CD14-positive monocyte (primary cell): ENCODE measurements around the gene INO80B. TPM values are rescaled to one million over a fixed set of nuclear protein-coding genes. Genes with fewer than 3 reads are reported as not detected.
"Not testable (repeated sequence)": the region's sequence is repeated elsewhere in the genome, so short reads cannot be mapped to it uniquely, and the experiment has no call there.

Experiments
- DNase-seq, 3 donors: peaks; one replicate each; pipeline ENCODE4 v3.0.0-alpha.2; 2011 to 2022
- H2AFZ ChIP-seq: 2 replicates; pipeline ENCODE4 v1.6.0; 2012; ENCODE audit warnings: mild to moderate bottlenecking, low read depth, low read length, inconsistent platforms; ENCODE audit not compliant: insufficient read depth, poor library complexity, severe bottlenecking
- H3K27ac ChIP-seq, 2 donors: 1 replicate in 1 of 2; 2 replicates in 1 of 2; pipeline ENCODE4 v1.5.1; 2012 to 2013; ENCODE audit warnings: low read length in 2 of 2, control low read depth in 1 of 2, inconsistent platforms in 1 of 2, low read depth in 1 of 2, mild to moderate bottlenecking in 1 of 2
- H3K27me3 ChIP-seq, 2 donors: one replicate each; pipeline versions ENCODE4 v1.6.0 to v1.6.1; 2011 to 2013; ENCODE audit warnings: low read length in 2 of 2; ENCODE audit not compliant: control insufficient read depth in 2 of 2, insufficient read depth in 2 of 2
- H3K36me3 ChIP-seq, 2 donors: replicated peaks in 1 of 2; 1 replicate in 1 of 2; 2 replicates in 1 of 2; pipeline versions ENCODE4 v1.5.1 to v1.6.1; 2012 to 2013; ENCODE audit warnings: low read length in 2 of 2, control low read depth in 1 of 2, inconsistent platforms in 1 of 2, mild to moderate bottlenecking in 1 of 2; ENCODE audit not compliant: insufficient read depth in 2 of 2, control insufficient read depth in 1 of 2
- H3K4me1 ChIP-seq, 2 donors: 1 replicate in 1 of 2; 2 replicates in 1 of 2; pipeline versions ENCODE4 v1.5.1 to v1.6.1; 2012 to 2013; ENCODE audit warnings: low read length in 2 of 2, control low read depth in 1 of 2, inconsistent platforms in 1 of 2, mild to moderate bottlenecking in 1 of 2, moderate library complexity in 1 of 2; ENCODE audit not compliant: insufficient read depth in 2 of 2, control insufficient read depth in 1 of 2
- H3K4me2 ChIP-seq: replicated peaks from 2 replicates; pipeline ENCODE3; 2012; ENCODE audit warnings: low read length, moderate library complexity, mild to moderate bottlenecking; ENCODE audit not compliant: poor library complexity, severe bottlenecking; ENCODE audit errors: extremely low read depth
- H3K4me3 ChIP-seq, 3 experiments: fragments of 200-600 bp in 1 of 3; sonication (generic) in 1 of 3; replicated peaks in 1 of 3; 1 replicate in 2 of 3; 2 replicates in 1 of 3; pipeline ENCODE4 v1.5.1; 2011 to 2013; ENCODE audit warnings: low read length in 3 of 3, mild to moderate bottlenecking in 3 of 3, control low read depth in 2 of 3, low read depth in 2 of 3, inconsistent platforms in 1 of 3, moderate library complexity in 1 of 3
- H3K79me2 ChIP-seq: 2 replicates; pipeline ENCODE4 v1.6.0; 2012; ENCODE audit warnings: mild to moderate bottlenecking, control low read depth, inconsistent platforms, low read length, moderate library complexity; ENCODE audit not compliant: insufficient read depth
- H3K9ac ChIP-seq: 2 replicates; pipeline ENCODE4 v1.6.0; 2017; ENCODE audit warnings: low read length, mild to moderate bottlenecking; ENCODE audit not compliant: insufficient read depth, poor library complexity, severe bottlenecking
- H3K9me3 ChIP-seq, 2 donors: replicated peaks in 1 of 2; 1 replicate in 1 of 2; 2 replicates in 1 of 2; pipeline versions ENCODE4 v1.5.1 to v1.6.1; 2012 to 2013; ENCODE audit warnings: low read length in 2 of 2, control low read depth in 1 of 2; ENCODE audit not compliant: control insufficient read depth in 1 of 2, insufficient read depth in 1 of 2
- H4K20me1 ChIP-seq: 2 replicates; pipeline ENCODE4 v1.6.0; 2012; ENCODE audit warnings: mild to moderate bottlenecking, low read length, control low read depth, moderate library complexity; ENCODE audit not compliant: insufficient read depth
- H3K27ac Mint-ChIP-seq, 7 donors: one replicate each; pipeline ENCODE4 v1.8.0; 2020; ENCODE audit warnings: mild to moderate bottlenecking in 7 of 7, mixed read lengths in 7 of 7, moderate library complexity in 6 of 7, inconsistent platforms in 2 of 7
- H3K27me3 Mint-ChIP-seq, 3 donors: one replicate each; pipeline ENCODE4 v1.8.0; 2021 to 2022; ENCODE audit warnings: low read depth in 3 of 3, mild to moderate bottlenecking in 3 of 3, mixed read lengths in 3 of 3, moderate library complexity in 3 of 3, inconsistent platforms in 1 of 3
- H3K36me3 Mint-ChIP-seq, 2 donors: one replicate each; pipeline ENCODE4 v1.8.0; 2020; ENCODE audit warnings: mixed read lengths in 2 of 2, inconsistent platforms in 1 of 2, mild to moderate bottlenecking in 1 of 2
- H3K4me1 Mint-ChIP-seq: one replicate; pipeline ENCODE4 v1.8.0; 2020; ENCODE audit warnings: mild to moderate bottlenecking, mixed read lengths
- H3K4me3 Mint-ChIP-seq, 2 donors: one replicate each; pipeline ENCODE4 v1.8.0; 2020; ENCODE audit warnings: mild to moderate bottlenecking in 2 of 2, mixed read lengths in 2 of 2, moderate library complexity in 1 of 2
- H3K9me3 Mint-ChIP-seq, 7 donors: one replicate each; pipeline ENCODE4 v1.8.0; 2020 to 2022; ENCODE audit warnings: mixed read lengths in 7 of 7, mild to moderate bottlenecking in 6 of 7, moderate library complexity in 6 of 7, inconsistent platforms in 2 of 7
- WGBS: methylation state at CpG from one replicate; pipeline ENCODE4 v1.1.5; 2013; ENCODE audit warnings: missing lambda C conversion rate; ENCODE audit not compliant: insufficient coverage; 5-methylcytosine and 5-hydroxymethylcytosine counted together
- intact Hi-C, 2 donors: fragments of 100-400 bp; cut with micrococcal nuclease; formaldehyde crosslinking; loops; one replicate each; pipeline versions ENCODE4 v1.15.0 to v1.15.1; 2023
- polyA plus RNA-seq, 3 donors: library from polyadenylated mRNA; depleted of rRNA in 1 of 3; unstranded in 2 of 3; stranded (reverse) in 1 of 3; fragments of 300-500 nt in 2 of 3; fragments of >200 nt in 1 of 3; fragmentation: Illumina TruSeq in 2 of 3; gene quantifications; 1 replicate in 2 of 3; 2 replicates in 1 of 3; pipeline ENCODE4 v1.2.3, GENCODE V29; 2012 to 2021
- TF ChIP-seq, protein P1 (sequence below): fragments of 200-600 bp; IDR thresholded peaks from one replicate; pipeline ENCODE4 v1.8.0; 2022; ENCODE audit warnings: antibody characterized with exemption, mild to moderate bottlenecking

Gene INO80B
- polyA plus RNA-seq, 3 donors, result 4.8 to 48.7 (median 4.8) TPM

DNA sequence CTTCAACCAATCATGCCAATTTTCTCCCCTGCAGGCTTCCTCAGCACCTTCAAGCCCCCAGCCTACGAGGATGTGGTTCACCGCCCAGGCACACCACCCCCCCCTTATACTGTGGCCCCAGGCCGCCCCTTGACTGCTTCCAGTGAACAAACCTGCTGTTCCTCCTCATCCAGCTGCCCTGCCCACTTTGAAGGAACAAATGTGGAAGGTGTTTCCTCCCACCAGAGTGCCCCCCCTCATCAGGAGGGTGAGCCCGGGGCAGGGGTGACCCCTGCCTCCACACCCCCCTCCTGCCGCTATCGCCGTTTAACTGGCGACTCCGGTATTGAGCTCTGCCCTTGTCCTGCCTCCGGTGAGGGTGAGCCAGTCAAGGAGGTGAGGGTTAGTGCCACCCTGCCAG is 5.3 kb downstream of the INO80B start:
- H3K9me3 Mint-ChIP-seq, H3K4me3 Mint-ChIP-seq, H4K20me1 ChIP-seq, H3K4me3 ChIP-seq, H3K27ac ChIP-seq, intact Hi-C loops, H3K27me3 Mint-ChIP-seq, H3K27me3 ChIP-seq, H3K4me2 ChIP-seq, H3K9ac ChIP-seq, H2AFZ ChIP-seq, H3K9me3 ChIP-seq, DNase-seq: not testable (repeated sequence)
- peaks cover 50% of the 10 kb centered on the region for H3K4me1 Mint-ChIP-seq
- peaks cover 37 to 45% of the 10 kb centered on the region in 2 donors for H3K4me1 ChIP-seq
- WGBS, result 80% methylated on average over 2 of the region's 10 CpGs
- H3K79me2 ChIP-seq, result peaks cover 32% of the 10 kb centered on the region
- H3K27ac Mint-ChIP-seq, result peak overlapping the region in 2 of 7 donors; percentile 6 to 76
- H3K36me3 ChIP-seq, result peaks cover 19 to 24% of the 10 kb centered on the region in 2 donors
- peaks cover 25 to 34% of the 10 kb centered on the region in 2 donors for H3K36me3 Mint-ChIP-seq

DNA sequence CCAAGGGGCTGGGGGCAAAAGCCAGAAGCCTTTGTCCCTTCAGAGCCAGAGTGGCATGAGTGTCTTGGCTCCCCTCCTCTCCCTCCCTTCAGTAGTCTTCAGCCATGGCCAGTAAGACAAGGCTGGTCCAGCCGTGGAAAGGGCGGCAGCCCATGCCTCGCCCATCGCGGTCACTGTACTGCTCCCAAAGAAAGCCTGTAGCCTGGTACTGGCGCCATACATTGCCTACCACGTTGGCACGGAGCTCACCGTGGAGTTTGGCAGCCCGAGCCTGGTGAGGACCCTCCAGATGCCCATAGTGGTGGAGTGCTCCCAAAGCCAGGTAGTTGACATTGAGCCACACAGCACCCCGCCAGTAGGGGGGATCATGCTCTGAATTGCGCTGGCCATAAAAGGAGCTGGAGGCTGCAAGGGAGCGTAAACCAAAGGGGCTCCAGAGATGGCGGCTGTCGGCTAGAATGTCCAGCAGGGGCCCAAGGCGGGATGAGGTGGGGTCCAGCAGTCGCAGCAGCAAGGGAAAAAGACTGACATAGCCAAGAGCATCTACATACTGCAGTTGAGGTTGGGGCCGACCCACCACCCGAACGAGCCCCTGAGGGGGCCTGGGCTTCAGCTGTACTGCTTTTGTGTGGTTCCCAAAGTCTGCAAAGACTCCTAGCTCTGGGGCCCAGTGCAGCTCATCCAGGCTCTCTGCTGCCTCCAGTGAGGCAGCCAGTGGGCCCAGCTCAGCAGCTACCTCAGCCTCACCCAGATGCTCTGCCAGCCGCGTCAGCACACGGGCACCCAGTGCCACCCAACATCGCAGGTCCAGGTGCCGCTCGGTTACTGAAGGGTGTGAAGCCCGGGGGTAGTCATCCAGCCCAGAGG is 6.5 kb downstream of the INO80B start:
- Mint-ChIP-seq H3K9me3 (peaks cover 0 to 3% (median 0%) of the 10 kb centered on the region in 7 donors), H3K4me3 (no peak overlapping the region), H3K27me3 (peaks cover 0 to 2% (median 0%) of the 10 kb centered on the region in 3 donors), H3K36me3 (peaks cover 20 to 27% of the 10 kb centered on the region in 2 donors), H3K4me1 (peaks cover 45% of the 10 kb centered on the region), H3K27ac (no peak overlapping the region)
- Histone ChIP-seq H3K9ac (no peak overlapping the region), H4K20me1 (peaks cover 6% of the 10 kb centered on the region), H3K79me2 (peaks cover 20% of the 10 kb centered on the region), H3K4me1 (peaks cover 32 to 42% of the 10 kb centered on the region in 2 donors), H3K4me2 (no peak overlapping the region), H3K9me3 (no peaks in the 10 kb centered on the region), H2AFZ (no peak overlapping the region), H3K4me3 (no peak overlapping the region), H3K27me3 (no peaks in the 10 kb centered on the region), H3K27ac (no peak overlapping the region), H3K36me3 (peaks cover 19 to 24% of the 10 kb centered on the region in 2 donors)
- WGBS, result 97% methylated on average over 25 of the region's 27 CpGs
- intact Hi-C loops, result no loop called here
- no peak for DNase-seq
- TF ChIP-seq, protein P1, sequence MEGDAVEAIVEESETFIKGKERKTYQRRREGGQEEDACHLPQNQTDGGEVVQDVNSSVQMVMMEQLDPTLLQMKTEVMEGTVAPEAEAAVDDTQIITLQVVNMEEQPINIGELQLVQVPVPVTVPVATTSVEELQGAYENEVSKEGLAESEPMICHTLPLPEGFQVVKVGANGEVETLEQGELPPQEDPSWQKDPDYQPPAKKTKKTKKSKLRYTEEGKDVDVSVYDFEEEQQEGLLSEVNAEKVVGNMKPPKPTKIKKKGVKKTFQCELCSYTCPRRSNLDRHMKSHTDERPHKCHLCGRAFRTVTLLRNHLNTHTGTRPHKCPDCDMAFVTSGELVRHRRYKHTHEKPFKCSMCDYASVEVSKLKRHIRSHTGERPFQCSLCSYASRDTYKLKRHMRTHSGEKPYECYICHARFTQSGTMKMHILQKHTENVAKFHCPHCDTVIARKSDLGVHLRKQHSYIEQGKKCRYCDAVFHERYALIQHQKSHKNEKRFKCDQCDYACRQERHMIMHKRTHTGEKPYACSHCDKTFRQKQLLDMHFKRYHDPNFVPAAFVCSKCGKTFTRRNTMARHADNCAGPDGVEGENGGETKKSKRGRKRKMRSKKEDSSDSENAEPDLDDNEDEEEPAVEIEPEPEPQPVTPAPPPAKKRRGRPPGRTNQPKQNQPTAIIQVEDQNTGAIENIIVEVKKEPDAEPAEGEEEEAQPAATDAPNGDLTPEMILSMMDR, result no peak
